HG03103 (cell line): ENCODE measurements around the gene NFKBIZ.
"Not testable (repeated sequence)": the region's sequence is repeated elsewhere in the genome, so short reads cannot be mapped to it uniquely, and the experiment has no call there.

Experiments used
- ATAC-seq: cut with Tn5 transposase; IDR thresholded peaks from one replicate; pipeline ENCODE4 v1.9.1; 2021; ENCODE audit warnings: low read depth; ENCODE audit not compliant: unreplicated experiment

Gene NFKBIZ

DNA sequence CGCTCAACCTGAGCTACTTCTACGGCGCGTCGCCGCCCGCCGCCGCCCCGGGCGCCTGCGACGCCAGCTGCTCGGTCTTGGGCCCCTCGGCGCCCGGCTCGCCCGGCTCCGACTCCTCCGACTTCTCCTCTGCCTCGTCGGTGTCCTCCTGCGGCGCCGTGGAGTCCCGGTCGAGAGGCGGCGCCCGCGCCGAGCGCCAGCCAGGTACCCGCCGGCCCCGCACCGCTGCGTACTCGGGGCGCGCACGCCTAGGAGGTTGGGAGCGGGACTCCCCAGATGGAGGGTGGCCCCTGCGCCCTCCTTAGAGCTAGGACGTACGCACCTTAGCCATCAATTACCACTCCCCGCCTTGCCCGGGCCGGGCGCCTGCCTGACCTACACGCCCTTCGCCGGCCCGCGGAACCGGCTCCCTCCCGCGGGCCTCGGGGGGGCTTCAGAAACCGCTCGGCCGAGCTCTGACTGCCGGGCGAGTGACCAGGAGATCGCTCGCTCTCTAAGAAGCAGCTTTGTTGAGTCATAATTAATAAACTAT lies 466 bp downstream of the NFKBIZ start:
- ATAC-seq = peak; percentile 15

DNA sequence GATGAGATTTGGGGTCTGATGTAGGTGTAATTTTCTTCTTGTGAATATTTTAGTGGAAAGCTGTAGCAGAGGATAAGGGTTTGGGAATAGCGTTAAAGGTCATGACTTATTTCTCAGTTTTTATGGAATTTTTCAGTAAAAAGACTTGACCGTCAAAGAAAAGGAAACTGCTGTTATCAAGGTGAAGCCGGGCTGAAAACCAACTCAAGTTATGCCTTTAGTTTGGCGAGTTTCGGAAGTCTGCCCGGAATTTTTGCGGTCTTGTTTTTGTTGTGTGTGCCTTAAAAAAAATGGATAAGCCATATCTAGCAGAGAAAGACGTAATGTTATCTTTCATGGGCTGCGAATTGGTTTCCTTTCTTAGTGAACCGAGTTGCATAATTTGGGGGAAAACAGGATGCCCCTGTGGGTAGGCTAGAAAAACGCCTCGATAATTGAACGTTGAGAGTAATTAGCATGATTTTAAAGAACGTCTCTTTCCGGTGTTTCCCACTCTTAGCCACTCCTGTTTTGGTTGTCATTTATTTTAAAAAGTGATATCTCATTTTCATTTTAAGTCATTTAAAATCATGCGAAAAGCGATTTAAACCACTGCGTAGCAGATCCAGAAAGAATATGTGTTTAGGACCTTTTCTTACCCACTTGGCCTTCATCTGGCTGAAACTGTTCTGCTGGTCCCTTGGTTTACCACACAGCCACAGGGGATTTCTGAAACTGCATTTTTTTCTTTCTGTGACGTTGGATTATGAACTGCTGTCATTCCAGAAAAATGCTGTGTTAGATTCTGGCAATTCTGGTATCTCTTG lies 1.1 kb downstream of the NFKBIZ start:
- ATAC-seq = no peak

DNA sequence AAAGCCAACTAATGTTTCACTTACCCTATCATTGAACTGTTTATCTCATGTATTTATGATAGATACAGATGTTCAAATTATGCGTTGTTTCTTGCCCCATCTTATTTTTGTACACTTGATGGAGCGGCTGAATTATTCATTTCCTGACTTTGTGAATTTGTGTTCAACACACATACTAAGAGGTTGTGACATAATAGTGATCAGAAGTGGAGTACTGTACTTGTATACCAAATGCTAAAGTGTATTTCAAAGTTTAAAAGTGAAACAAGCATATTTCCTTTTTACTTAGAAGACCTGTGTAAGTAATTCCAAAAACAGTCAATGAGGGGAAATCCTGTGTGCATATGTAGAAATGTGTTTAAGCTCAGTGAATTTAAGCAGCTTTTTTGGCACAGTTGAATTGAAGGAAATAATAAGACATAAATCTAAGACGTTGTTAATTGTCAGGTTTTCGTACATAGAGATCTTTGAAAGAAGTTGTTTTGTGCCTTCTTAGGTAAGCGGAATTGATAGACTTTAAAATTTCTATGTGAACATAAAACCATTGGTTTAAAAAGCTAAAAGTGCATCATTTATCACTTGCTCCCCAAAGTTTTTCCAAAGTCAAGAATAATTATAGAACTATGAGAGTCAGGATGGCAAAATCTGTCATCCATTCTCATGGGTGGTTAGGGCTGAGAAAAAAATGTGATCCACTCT lies 1.9 kb downstream of the NFKBIZ start:
- no peak for ATAC-seq

DNA sequence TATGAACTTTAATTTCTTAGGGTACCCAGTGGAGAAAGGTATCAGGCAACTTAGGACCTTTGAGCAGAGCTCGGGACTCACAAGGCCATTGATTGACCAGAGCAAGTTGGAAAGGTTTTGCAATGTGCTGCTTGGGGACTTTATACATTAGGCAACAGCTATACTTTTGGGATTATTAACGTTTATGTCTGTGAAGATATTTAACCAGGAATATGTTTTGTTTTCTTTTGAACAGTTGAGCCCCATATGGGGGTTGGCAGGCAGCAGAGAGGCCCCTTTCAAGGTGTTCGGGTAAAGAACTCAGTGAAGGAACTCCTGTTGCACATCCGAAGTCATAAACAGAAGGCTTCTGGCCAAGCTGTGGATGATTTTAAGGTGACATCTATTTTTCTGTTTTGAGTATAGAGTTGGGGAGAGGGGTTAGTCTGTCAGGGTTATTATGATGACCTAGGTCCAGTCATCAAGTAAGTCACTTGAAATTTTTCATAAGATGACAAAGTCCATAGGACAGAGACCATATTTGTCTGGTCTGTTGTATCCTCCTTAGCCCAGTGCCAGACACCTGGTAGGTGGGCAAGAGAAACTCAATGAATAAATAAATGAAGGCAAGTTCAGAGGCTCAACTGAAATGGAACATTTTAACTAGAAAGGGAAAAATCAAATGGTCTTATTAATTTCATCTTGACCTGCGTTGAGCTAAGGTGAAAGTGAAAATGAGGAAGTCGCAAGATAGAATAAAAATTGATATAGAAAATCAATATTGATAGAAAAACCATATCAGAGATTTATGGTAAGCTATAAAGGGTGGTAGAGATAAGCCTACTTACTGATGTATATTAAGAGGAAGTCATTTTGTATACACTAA lies 2.8 kb downstream of the NFKBIZ start:
- no peak for ATAC-seq

DNA sequence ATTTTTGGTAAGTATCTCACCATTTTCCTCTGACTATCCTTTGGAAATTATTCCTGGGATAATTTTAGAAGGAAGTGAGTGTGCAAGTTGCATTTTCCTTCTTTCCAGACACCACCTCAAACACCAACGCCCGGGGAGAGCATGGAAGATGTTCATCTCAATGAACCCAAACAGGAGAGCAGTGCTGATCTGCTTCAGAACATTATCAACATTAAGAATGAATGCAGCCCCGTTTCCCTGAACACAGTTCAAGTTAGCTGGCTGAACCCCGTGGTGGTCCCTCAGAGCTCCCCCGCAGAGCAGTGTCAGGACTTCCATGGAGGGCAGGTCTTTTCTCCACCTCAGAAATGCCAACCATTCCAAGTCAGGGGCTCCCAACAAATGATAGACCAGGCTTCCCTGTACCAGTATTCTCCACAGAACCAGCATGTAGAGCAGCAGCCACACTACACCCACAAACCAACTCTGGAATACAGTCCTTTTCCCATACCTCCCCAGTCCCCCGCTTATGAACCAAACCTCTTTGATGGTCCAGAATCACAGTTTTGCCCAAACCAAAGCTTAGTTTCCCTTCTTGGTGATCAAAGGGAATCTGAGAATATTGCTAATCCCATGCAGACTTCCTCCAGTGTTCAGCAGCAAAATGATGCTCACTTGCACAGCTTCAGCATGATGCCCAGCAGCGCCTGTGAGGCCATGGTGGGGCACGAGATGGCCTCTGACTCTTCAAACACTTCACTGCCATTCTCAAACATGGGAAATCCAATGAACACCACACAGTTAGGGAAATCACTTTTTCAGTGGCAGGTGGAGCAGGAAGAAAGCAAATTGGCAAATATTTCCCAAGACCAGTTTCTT lies 3.9 kb downstream of the NFKBIZ start:
- ATAC-seq = no peak

DNA sequence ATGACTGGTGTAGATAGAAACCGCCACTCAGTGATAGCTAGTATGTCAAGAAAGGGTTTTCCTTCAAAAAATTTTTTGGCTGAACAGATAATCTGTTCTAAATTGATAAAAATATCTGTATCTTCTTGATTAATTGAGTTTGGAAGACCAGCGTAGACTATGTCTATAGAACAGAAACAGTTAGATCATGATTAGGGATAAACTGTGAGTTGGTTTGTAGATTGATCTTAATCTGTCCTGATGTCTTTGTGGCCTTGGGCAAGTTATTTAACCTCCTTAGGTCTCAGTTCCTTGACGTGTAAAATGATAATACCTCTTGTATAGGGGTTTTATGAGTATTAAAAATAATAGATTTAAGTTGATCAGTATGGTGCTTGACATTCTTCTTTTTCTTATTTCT lies 4.7 kb downstream of the NFKBIZ start:
- no peak for ATAC-seq

DNA sequence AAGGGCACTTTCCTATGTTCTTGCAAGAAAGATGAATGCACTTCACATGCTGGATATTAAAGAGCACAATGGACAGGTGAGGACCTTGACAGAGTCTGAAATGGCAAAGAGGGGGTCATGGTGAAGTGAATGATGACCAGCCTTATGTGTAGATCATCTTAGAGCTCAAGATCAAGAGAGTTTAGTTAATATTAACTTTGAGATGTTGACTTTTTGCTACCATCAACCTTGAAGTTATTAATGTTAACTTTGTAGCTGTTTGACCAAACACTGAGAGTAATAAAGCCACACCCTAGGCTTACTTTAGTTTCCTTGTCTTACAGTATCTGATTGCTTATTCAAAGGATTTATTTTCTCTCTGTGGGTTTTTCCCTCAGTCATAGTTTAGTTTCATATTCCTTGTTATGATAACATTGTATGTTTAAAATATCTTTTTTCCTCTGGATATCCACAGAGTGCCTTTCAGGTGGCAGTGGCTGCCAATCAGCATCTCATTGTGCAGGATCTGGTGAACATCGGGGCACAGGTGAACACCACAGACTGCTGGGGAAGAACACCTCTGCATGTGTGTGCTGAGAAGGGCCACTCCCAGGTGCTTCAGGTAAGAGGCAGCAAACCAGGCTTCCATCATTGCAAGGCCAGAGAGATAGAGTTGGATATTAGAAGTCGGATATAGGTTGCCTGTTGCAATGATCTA lies 5.4 kb downstream of the NFKBIZ start:
- ATAC-seq = no peak

DNA sequence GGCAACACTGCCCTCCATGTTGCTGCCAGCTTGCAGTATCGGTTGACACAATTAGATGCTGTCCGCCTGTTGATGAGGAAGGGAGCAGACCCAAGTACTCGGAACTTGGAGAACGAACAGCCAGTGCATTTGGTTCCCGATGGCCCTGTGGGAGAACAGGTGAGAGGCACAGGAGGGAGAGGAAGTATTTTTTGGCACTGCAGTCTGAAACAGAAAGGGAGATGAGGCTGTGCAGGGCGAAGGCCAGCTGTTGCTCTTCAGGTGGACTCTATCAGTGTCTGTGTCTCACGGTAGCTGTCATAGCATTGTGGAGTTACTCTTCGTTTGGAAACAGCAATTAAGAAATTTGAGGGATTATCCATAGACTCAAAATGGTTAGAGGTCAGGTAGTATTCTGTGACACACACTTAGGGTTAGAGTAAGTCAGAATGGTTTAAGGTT lies 8.0 kb downstream of the NFKBIZ start:
- ATAC-seq = no peak

DNA sequence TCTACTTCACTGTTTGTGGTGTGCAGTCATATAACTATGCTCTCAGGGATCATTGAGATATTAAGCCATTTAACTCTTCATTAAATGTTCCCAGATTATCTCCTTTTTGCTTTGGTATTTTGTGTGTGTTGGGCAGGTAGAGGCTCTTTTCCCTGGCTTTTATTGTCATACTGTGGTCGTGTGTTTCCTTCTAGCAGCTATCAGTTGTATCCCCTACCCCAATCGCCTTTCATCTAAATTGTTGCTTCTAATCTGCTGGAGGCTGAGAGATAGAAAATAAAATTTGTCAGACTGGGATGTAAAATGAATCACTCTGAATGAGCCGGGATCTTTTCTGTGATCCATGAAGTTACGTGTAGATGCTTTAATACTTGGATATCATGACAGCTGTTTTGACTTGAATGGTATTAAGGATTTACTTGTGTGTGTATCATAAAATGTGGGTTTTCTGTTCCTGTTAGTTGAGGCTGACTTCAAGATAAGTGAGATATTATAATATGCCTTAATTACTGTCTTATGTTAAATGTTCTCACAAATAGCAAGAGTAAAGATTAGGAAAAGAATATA lies 9.2 kb downstream of the NFKBIZ start:
- ATAC-seq = no peak

DNA sequence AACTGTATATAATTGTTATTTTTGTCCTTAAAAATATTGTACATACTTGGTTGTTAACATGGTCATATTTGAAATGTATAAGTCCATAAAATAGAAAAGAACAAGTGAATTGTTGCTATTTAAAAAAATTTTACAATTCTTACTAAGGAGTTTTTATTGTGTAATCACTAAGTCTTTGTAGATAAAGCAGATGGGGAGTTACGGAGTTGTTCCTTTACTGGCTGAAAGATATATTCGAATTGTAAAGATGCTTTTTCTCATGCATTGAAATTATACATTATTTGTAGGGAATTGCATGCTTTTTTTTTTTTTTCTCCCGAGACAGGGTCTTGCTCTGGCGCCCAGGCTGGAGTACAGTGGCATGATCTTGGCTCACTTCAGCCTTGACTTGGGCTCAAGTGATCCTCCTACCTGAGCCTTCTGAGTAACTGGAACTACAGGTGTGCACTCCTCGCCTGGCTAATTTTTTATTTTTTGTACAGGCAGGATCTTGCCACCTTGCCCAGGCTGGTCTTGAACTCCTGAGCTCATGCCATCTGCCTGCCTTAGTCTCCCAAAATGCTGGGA lies 10.7 kb downstream of the NFKBIZ start:
- no peak for ATAC-seq

DNA sequence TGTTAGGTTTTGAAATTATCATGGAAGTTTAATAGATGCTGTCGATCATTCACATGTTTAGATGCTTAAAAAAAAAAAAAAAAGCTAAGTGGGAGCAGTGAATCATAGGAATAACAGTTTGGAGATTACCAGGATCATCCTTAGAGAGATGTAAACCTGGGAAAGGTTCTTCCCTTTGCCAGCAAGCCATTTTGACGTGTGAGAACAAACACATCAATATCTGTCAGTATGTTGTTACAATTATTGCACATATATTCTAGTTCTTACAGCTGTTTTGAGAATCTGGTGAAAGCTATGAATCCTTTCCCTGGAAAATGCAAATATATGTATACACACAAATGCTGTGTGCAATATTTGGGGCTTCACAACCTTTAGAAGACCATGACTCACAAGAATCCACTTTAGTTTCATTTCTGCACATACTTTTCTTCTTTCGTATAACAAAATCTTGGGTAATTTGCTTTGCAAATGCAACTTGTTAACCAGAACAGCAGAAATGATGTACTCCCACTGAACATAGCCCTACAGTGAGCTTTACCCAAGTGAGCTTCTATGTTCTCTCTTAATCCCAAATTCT lies 12.0 kb downstream of the NFKBIZ start:
- ATAC-seq = no peak

DNA sequence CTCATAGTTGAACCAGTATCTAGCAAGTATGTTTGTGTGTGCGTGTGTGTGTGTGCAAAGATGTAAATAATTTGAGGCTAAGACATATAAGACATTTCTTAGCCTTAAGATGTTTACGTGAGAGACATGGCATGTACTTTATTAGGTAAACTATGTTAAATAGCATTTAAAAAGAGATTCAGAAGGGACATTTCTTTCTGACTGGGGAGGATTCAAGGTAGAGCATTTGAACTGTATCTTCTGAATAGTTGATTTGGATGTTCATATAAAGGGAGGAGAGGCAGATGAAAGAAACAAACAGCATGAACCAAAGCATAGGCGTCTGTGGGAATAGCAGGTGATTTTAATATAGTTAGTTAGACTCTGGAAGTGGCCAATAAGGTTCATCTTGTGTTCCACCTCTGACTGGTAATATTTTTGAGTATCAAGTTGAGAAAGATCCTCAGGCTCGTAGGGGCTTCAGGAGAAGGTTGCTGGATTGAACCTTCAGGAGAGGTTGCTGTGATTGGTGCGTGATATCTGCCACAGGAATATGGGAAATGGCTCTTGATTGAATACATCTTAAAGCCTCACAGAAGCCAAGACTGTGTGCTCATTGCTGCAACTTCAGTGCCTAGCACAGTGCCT lies 12.6 kb downstream of the NFKBIZ start:
- ATAC-seq = no peak

DNA sequence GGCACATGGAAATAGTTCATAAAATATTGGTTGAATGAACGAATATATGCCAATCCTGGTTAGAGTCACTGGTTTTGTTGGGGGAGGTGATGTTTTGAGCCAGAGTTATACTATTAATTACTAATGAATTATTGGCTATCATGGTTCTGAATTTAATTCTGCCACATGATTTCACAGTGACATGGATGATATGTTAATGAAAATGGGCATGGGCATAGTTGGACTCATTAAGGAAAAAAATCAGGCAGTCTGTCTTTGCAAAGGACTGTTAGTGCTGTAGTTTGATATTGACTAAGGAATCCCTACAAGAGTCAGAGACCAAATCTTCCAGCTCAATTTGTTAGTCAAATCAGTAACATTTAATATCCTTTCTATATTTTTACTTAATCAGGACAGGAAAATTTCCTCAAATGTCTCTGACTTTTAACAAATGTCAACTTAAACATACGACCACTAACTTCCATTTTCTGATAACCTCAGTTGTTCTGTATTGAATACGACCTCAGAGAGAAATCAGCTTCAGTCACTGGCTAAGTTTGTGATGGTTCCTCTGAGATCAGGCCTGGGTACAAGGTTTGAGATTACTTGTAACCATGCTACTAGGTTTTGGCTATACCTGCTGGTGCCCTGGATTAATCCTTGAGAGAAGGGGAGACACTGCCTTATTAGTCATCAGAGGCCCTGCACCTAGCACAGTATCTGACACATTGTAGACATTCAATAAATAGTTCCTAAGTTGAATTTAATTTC lies 13.3 kb downstream of the NFKBIZ start:
- no peak for ATAC-seq

DNA sequence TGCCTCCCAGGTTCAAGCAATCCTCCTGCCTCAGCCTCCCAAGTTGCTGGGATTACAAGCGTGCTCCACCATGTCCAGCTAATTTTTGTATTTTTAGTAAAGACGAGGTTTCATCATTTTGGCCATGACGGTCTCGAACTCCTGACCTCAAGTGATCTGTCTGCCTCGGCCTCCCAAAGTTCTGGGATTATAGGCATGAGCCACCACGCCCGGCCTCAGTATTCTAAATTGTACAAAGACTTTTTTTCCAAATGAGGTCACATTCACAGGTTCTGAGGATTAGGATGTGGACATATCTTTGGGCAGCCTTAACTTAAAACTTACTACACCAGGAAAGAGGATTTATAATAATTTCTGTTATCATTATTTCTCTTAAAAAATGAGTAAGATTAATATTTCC lies 15.6 kb downstream of the NFKBIZ start:
- ATAC-seq = not testable (repeated sequence)

DNA sequence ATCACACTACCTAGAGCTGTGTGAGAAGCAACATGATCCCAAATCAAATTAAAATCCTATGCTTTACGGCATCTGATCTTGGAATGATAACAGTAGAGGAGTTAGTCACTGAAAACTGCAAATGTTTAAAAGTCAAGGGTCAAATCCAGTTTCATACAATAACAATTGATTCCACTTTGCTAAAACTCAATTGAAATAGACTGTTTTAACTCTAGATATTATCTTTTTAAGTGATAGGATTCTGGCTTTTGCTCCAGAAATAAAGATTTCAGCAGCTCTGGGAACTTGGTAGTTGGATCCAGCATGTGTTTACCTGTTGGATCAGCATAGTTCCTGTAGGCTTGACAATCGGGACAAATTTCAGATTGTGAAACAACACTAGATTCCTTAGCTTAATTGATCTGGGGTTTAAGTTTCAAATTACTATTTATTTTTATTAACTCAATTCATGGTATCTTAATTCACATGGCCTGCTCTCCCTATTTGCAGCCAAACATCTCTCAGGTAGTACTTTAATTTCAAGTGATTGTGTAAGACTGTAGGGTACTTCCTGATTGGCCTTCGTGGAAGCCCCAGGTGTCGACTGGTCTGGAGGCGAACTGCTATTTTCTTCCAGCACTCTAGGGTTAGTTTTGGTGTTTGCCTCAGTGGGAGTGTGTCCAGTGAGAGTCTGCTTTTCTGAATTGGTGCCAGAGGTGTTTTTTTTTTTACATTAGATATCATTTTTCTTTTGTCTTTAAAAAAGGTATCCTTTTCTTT lies 16.6 kb downstream of the NFKBIZ start:
- ATAC-seq = no peak

DNA sequence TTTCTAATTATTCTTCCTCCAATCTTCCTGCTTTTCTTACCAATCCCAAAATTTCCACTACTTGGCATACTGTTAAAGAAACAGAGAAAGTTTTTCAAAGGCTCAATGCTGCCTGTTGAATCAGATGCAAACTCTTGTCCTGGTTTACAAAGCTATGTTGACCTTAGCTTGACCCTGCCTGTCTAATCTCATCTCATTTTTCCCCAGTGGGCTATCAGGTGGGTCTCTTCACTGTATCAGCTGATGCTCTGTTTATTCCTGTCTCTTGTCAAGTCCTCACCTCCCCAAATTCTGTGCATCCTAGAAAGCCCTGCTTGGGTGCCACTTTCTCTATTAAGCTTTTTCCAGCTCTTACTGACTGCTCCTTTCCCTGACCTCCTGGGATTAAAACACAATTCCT lies 18.2 kb downstream of the NFKBIZ start:
- ATAC-seq = no peak

DNA sequence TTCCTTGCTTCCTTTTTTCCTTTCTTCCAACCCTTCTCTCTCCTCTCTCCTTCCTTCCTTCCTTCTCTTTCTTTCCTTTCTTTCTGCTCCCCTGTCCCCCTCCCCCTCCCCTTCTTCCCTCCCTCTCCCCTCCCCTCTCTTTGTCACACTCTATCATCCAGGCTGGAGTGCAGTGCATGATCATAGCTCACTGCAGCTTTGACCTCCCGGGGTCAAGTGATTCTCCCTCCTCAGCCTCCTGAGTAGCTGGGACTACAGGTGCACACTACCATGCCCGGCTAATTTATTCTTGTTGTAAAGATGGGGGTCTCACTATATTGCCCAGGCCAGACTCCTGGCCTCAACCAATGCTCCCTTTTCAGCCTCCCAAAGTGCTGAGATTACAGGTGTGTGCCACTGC lies 18.7 kb downstream of the NFKBIZ start:
- no peak for ATAC-seq
